Testis (tissue), 3 donors: ENCODE results near the gene VDAC1. TPM values are rescaled to one million over a fixed set of nuclear protein-coding genes. Genes with fewer than 3 reads are reported as not detected.

Experiments used
- DNase-seq: peaks from one replicate; pipeline ENCODE4 v3.0.0-alpha.2; 2019
- H3K27ac ChIP-seq, 2 donors: fragments of 200-600 bp; sonication (generic); one replicate each; pipeline ENCODE4 v1.5.1; 2019
- H3K27me3 ChIP-seq: fragments of 200-600 bp; sonication (generic); one replicate; pipeline ENCODE4 v1.5.1; 2019
- H3K36me3 ChIP-seq: fragments of 200-600 bp; sonication (generic); one replicate; pipeline ENCODE4 v1.5.1; 2017; ENCODE audit warnings: low read depth; ENCODE audit errors: missing control alignments
- H3K4me1 ChIP-seq: fragments of 200-600 bp; sonication (generic); one replicate; pipeline ENCODE4 v1.5.1; 2019
- H3K4me3 ChIP-seq, 2 donors: fragments of 200-600 bp; sonication (generic); one replicate each; pipeline ENCODE4 v1.5.1; 2017 to 2019
- H3K9me3 ChIP-seq: fragments of 200-600 bp; sonication (generic); one replicate; pipeline ENCODE4 v1.5.1; 2017
- CTCF ChIP-seq, 3 experiments: fragments of 450-650 bp in 2 of 3; fragments of 200-600 bp in 1 of 3; sonication (generic) in 1 of 3; IDR thresholded peaks; one replicate each; pipeline ENCODE4 v1.5.1; 2016 to 2019; ENCODE audit warnings: antibody characterized with exemption in 3 of 3, mild to moderate bottlenecking in 2 of 3, moderate library complexity in 1 of 3
- POLR2A ChIP-seq: fragments of 450-650 bp; IDR thresholded peaks from one replicate; pipeline ENCODE4 v1.6.1; 2017; ENCODE audit warnings: antibody characterized with exemption, mild to moderate bottlenecking, moderate library complexity
- WGBS, 2 donors: methylation state at CpG; one replicate each; pipeline ENCODE4 v1.1.5; 2018; 5-methylcytosine and 5-hydroxymethylcytosine counted together
- intact Hi-C: fragments of 100-400 bp; cut with DNase I; formaldehyde crosslinking; loops from one replicate; pipeline ENCODE4 v1.15.1; 2023; ENCODE audit warnings: low total_unique reads
- polyA plus RNA-seq: library from polyadenylated mRNA; stranded (reverse); fragments of 350-450 nt; fragmentation: Illumina TruSeq; extraction: RNeasy Lipid Tissue Mini Kit (QIAGEN cat#74804); gene quantifications from one replicate; pipeline ENCODE4 v1.2.3, GENCODE V29; 2014; ENCODE audit warnings: low read depth, low replicate concordance; ENCODE audit not compliant: insufficient read depth
- total RNA-seq, 2 donors: library from RNA; depleted of rRNA; stranded (reverse); fragments of >200 nt; gene quantifications; one replicate each; pipeline ENCODE4 v1.2.3, GENCODE V29; 2016

The VDAC1 gene
- total and polyA plus RNA-seq, 3 donors from 2014 or later: 88.4 to 151 (median 127) TPM

GRCh38 chr5:133994297-133994989, 10.3 kb downstream of the VDAC1 start:
- no peak for TF ChIP-seq CTCF (IDR thresholded peaks at IDR 0.05)
- TF ChIP-seq POLR2A: no peak
- Histone ChIP-seq H3K9me3 (no peaks in the 10 kb centered on the region), H3K4me3 (no peak overlapping the region), H3K4me1 (peaks cover 48% of the 10 kb centered on the region), H3K27ac (peak overlapping the region in 1 of 2 donors; percentile 62), H3K36me3 (no peaks in the 10 kb centered on the region), H3K27me3 (no peaks in the 10 kb centered on the region)
- no peak for DNase-seq
- WGBS, 2 donors: 46 to 47% methylated on average over 6 to 9 of the region's 9 CpGs
- intact Hi-C loops: no loop called here

GRCh38 chr5:133993185-133993936, 11.4 kb downstream of the VDAC1 start:
- no peak overlapping the region for H3K27ac ChIP-seq
- no peak for DNase-seq
- TF ChIP-seq CTCF (IDR thresholded peaks at IDR 0.05) (no peak), POLR2A (no peak)
- 51 to 53% methylated on average over 2 of the region's 2 CpGs for WGBS, 2 donors
- intact Hi-C loops: no loop called here
- H3K4me3 ChIP-seq: no peak overlapping the region
- H3K27me3 ChIP-seq: no peaks in the 10 kb centered on the region
- no peaks in the 10 kb centered on the region for H3K9me3 ChIP-seq
- H3K4me1 ChIP-seq: peaks cover 48% of the 10 kb centered on the region
- no peaks in the 10 kb centered on the region for H3K36me3 ChIP-seq

- H3K36me3 ChIP-seq: no peaks in the 10 kb centered on the region
- intact Hi-C loops: no loop called here
- H3K4me3 ChIP-seq: no peak overlapping the region
- no peaks in the 10 kb centered on the region for H3K9me3 ChIP-seq
- H3K27me3 ChIP-seq: no peaks in the 10 kb centered on the region
- no peak for TF ChIP-seq POLR2A
- no peak for TF ChIP-seq CTCF (IDR thresholded peaks at IDR 0.05)
- WGBS, 2 donors: 67 to 72% methylated on average over 8 of the region's 8 CpGs
- H3K4me1 ChIP-seq: peaks cover 48% of the 10 kb centered on the region
- H3K27ac ChIP-seq: no peak overlapping the region
- peak; percentile 57 for DNase-seq
These were observed 12.2 kb downstream of the VDAC1 start for GRCh38 chr5:133992429-133993155.

- H3K4me1 ChIP-seq: peaks cover 41% of the 10 kb centered on the region
- intact Hi-C loops: no loop called here
- 72 to 89% methylated on average over 5 of the region's 5 CpGs for WGBS, 2 donors
- no peak overlapping the region for H3K4me3 ChIP-seq
- no peaks in the 10 kb centered on the region for H3K9me3 ChIP-seq
- TF ChIP-seq POLR2A (no peak), CTCF (IDR thresholded peaks at IDR 0.05) (no peak)
- H3K27me3 ChIP-seq: no peaks in the 10 kb centered on the region
- H3K27ac ChIP-seq: no peak overlapping the region
- no peaks in the 10 kb centered on the region for H3K36me3 ChIP-seq
- no peak for DNase-seq
These were observed 13.4 kb downstream of the VDAC1 start for GRCh38 chr5:133991171-133991910.
